Glutamatergic neuron (in vitro differentiated cells): ENCODE results near the gene CHP1. TPM values are rescaled to one million over a fixed set of nuclear protein-coding genes. Genes with fewer than 3 reads are reported as not detected.

Experiments used
- DNase-seq: peaks from one replicate; pipeline ENCODE4 v3.0.0; 2022
- H3K27ac Mint-ChIP-seq: one replicate; pipeline ENCODE4 v1.8.0; 2020; ENCODE audit warnings: mild to moderate bottlenecking, mixed read lengths, inconsistent platforms; ENCODE audit not compliant: unreplicated experiment
- H3K27me3 Mint-ChIP-seq: one replicate; pipeline ENCODE4 v1.8.0; 2020; ENCODE audit warnings: mild to moderate bottlenecking, moderate library complexity, mixed read lengths, inconsistent platforms; ENCODE audit not compliant: unreplicated experiment
- H3K36me3 Mint-ChIP-seq: one replicate; pipeline ENCODE4 v1.8.0; 2020; ENCODE audit warnings: mild to moderate bottlenecking, mixed read lengths, inconsistent platforms; ENCODE audit not compliant: unreplicated experiment
- H3K4me1 Mint-ChIP-seq: one replicate; pipeline ENCODE4 v1.8.0; 2020; ENCODE audit warnings: mild to moderate bottlenecking, low read depth, mixed read lengths, inconsistent platforms; ENCODE audit not compliant: unreplicated experiment
- H3K4me3 Mint-ChIP-seq: one replicate; pipeline ENCODE4 v1.8.0; 2020; ENCODE audit warnings: mild to moderate bottlenecking, mixed read lengths, inconsistent platforms; ENCODE audit not compliant: unreplicated experiment
- H3K9me3 Mint-ChIP-seq: one replicate; pipeline ENCODE4 v1.8.0; 2020; ENCODE audit warnings: mild to moderate bottlenecking, moderate library complexity, mixed read lengths, inconsistent platforms; ENCODE audit not compliant: unreplicated experiment
- CTCF ChIP-seq: fragments of 200-600 bp; sonication (generic); IDR thresholded peaks from one replicate; pipeline ENCODE4 v1.5.0; 2021; ENCODE audit not compliant: partially characterized antibody, unreplicated experiment
- total RNA-seq: library from RNA; stranded (reverse); fragmentation: NEBNext Ultra II Directional; extraction: Animal tissue kit (Norgen Biotek cat#: 25700); gene quantifications from one replicate; pipeline ENCODE4 v1.2.1, GENCODE V29; 2021; ENCODE audit not compliant: unreplicated experiment

CHP1 gene
- total RNA-seq, 1 donor from 2014 or later = 65.6 TPM

GRCh38 chr15:41262571-41262970 is 31.5 kb downstream of the CHP1 start:
- Mint-ChIP-seq H3K36me3 (no peaks in the 10 kb centered on the region), H3K27ac (no peak overlapping the region), H3K4me1 (no peaks in the 10 kb centered on the region), H3K27me3 (no peaks in the 10 kb centered on the region), H3K4me3 (no peak overlapping the region), H3K9me3 (peaks cover 2% of the 10 kb centered on the region)
- no peak for TF ChIP-seq CTCF
- DNase-seq = no peak

GRCh38 chr15:41263891-41264351 is 32.9 kb downstream of the CHP1 start:
- Mint-ChIP-seq H3K27me3 (no peaks in the 10 kb centered on the region), H3K4me3 (no peak overlapping the region), H3K9me3 (peaks cover 2% of the 10 kb centered on the region), H3K36me3 (no peaks in the 10 kb centered on the region), H3K4me1 (no peaks in the 10 kb centered on the region), H3K27ac (no peak overlapping the region)
- no peak for TF ChIP-seq CTCF
- DNase-seq = no peak

GRCh38 chr15:41269887-41270286 is 38.8 kb downstream of the CHP1 start:
- no peak for DNase-seq
- no peak for TF ChIP-seq CTCF
- peaks cover 1% of the 10 kb centered on the region for H3K27me3 Mint-ChIP-seq
- peaks cover 2% of the 10 kb centered on the region for H3K9me3 Mint-ChIP-seq
- H3K4me3 Mint-ChIP-seq = no peak overlapping the region
- H3K4me1 Mint-ChIP-seq = no peaks in the 10 kb centered on the region
- no peaks in the 10 kb centered on the region for H3K36me3 Mint-ChIP-seq
- H3K27ac Mint-ChIP-seq = no peak overlapping the region

- Mint-ChIP-seq H3K4me3 (no peak overlapping the region), H3K27ac (no peak overlapping the region), H3K4me1 (no peaks in the 10 kb centered on the region), H3K27me3 (peaks cover 1% of the 10 kb centered on the region), H3K9me3 (peaks cover 1% of the 10 kb centered on the region), H3K36me3 (no peaks in the 10 kb centered on the region)
- no peak for TF ChIP-seq CTCF
- DNase-seq = no peak
Observed at GRCh38 chr15:41276831-41277230, 45.8 kb downstream of the CHP1 start.

GRCh38 chr15:41278319-41278718 is 47.3 kb downstream of the CHP1 start:
- Mint-ChIP-seq H3K36me3 (no peaks in the 10 kb centered on the region), H3K27ac (no peak overlapping the region), H3K9me3 (peaks cover 1% of the 10 kb centered on the region), H3K27me3 (peaks cover 3% of the 10 kb centered on the region), H3K4me3 (no peak overlapping the region), H3K4me1 (peaks cover 7% of the 10 kb centered on the region)
- no peak for TF ChIP-seq CTCF
- DNase-seq = no peak
